ENCODE results near the gene HES6.
"Not testable (repeated sequence)": the region's sequence is repeated elsewhere in the genome, so short reads cannot be mapped to it uniquely, and the experiment has no call there.

HES6 gene

DNA sequence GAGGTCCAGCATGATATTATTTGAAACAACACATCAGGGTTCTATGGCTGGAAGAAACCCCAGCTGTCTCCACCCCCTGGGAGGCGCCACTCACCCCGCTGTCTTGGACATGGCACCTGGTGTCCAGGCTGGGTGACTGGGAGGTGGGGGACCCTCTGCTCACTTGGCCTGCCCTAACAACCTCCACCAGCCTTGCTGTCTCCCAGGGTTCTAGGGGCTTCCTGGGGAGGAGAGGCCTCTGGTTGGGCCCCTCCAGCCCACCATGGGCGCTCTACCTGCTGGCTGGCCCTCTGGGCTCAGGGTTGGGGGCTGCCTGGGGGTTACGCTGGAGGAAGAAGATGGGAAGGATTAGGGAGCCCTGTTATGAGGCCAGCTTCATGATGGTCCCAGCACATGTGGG lies 32.3 kb upstream of the HES6 start:
- no peak for DNase-seq

DNA sequence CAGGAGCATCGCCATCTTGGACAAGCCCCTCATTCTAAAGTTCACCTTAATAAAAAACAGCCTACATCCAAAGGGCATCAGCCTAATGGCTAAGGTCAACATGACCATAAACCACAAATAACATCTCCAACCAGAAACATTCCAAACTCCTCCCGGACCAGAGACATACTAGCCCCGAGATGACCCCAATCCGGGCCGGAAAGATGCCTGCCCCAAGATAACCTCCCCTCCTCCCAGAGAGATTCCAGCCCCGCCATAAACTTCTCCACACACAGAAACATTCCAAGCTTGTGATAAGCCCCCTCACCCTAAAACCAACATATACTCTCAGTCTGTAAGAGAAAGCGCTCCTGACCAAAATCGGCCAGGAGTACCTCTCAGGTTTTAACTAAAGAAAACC lies 31.8 kb upstream of the HES6 start:
- DNase-seq: not testable (repeated sequence)

DNA sequence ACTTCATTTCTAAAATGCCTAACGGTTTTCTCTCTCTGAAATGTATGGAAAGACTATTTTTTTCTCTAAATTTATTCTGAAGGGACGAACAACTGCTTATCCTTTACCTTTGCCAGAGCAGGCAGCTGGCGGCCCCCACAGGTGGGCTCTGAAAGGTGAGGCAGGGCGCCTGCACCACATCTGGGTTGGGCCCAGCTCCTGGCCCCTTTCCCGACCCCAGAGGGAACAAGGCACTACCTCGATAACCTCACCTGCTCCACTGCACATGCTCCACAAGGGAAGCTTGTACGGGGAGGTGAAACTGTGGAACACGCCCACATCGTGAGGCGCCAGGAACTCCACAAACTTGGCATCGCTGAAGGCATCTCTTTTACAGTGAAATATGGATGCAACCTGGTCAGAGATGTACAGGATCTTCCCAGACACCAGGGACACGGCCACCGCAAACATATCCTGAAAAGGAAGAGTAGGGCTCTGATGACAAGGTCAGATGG lies 31.3 kb upstream of the HES6 start:
- no peak for DNase-seq

DNA sequence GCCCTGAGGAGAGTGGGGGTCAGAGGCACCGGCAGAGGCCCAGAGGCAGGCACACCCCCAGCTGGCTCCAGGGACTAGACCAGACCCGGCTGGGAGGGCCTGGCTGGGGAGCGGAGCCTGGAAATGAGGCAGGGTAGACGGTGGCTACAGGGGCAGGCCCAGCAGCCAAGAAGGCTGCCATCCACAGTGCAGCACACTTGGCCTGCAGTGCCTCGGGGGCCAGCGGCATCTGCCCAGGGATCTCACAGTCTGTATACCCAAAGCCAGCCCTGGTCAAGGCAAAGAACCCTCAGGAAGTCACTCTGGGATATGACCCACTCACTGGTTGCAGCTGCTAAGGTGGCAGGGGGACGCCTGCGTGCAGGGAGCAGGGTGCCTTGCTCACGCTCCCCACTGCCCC lies 30.8 kb upstream of the HES6 start:
- no peak for DNase-seq

DNA sequence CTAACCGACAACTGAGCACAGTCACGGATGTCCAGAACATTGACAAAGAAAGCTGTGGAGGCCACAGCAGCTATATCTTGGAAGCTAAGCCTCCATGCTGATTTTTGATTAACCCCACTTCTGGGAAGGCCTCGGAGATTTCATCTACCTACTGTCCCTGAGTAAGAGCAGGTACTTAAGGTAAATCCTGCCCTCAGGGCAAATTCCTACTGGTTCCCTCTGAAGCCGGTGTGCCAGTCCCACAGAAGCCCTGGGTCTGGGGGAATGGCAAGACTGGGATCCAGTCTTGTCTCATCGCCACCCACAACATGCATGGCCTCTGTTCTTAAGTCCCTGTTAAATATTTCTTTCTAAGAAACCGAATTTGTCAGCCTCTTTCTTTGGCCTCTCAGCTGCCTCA lies 29.9 kb upstream of the HES6 start:
- DNase-seq: no peak

DNA sequence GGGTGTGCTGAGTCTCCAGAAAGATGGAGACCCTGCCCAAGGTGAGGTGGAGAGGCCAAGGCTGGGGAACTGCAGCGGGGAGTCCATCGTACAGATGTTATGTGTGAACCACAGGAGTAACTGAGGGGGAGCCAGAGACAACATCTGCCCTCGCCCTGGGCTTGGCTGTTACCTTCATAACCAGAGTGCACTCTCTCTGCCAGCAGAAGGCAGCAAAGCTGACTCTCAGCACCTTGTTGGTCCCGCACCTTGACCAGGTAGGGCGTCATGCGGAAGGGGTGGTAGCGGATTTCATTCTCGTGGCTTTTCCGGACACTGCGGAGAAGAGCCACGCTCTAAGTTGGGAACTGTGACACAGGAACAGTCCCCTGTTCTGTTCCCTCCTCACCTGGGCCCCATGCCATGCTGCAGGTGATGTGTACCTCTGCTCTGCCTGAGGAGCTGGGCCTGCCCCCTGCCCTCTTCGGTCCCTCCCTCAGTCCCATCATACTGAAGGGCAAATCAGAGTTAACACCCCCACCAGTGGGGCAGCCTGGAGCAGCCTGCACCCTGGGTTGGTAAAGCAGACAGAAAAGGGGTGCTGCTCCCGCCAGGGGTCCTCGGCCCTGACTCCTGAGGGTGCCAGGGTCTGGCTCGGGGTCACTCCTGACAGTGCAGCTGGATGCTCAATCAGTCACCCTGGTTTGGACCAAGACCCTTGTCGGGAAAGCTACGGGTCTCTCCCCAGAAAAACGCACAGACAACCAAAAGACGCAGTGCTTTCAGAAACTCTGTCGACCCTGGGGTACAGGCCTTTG lies 28.2 kb upstream of the HES6 start:
- no peak for DNase-seq

DNA sequence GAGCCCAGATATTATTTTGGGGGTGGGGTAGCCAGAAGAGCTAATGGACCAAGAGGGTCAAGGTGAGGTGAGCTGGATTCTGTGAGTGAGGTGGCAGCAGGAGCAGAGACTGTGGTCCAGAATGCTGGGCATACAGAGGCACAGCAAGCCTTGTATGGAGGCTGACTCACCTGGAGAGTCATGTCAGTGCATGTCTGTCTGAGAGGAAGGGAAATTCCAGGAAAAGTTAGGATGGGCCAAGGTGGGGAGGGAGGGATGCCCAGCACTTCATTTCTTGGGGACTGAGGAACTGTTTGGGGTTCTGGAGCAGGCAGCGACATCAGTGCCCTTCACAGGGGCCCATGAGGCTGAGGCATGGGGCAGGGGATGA lies 27.5 kb upstream of the HES6 start:
- DNase-seq: no peak

DNA sequence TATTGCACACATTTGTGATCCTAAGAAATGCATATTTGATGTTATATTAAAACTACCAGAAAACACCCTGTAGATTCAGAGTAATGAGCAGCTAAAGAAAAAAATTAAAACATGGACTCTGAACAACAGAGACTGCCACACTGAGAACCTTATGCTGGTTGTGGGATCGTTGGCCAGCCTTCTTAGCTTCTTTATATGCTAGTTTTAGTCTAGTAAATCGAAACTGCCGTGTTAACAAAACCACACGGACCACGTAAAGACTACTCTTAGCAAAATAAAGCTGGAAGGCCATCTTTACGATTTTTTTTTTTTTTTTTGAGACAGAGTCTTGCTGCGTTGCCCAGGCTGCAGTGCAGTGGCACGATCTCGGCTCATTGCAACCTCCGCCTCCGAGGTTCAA lies 25.8 kb upstream of the HES6 start:
- no peak for DNase-seq

DNA sequence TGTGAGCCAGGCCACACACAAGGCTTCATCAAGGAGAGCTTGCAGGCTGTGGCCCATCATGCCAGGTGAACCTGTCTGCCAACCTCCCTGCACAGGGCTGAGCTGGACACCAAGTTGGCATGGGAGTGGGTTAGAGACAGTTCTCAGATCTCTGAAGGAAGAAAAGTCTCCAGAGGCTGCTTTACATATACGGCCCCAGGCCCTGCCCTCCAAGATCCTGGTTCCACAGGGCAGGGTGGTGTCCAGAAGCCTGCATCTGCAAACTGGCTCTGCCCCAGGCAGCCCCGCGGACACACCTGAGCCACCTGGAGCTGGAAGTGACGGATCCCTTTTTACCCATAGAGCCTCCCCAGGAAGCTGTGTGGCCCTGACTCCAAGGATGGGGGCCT lies 24.2 kb upstream of the HES6 start:
- DNase-seq: no peak

DNA sequence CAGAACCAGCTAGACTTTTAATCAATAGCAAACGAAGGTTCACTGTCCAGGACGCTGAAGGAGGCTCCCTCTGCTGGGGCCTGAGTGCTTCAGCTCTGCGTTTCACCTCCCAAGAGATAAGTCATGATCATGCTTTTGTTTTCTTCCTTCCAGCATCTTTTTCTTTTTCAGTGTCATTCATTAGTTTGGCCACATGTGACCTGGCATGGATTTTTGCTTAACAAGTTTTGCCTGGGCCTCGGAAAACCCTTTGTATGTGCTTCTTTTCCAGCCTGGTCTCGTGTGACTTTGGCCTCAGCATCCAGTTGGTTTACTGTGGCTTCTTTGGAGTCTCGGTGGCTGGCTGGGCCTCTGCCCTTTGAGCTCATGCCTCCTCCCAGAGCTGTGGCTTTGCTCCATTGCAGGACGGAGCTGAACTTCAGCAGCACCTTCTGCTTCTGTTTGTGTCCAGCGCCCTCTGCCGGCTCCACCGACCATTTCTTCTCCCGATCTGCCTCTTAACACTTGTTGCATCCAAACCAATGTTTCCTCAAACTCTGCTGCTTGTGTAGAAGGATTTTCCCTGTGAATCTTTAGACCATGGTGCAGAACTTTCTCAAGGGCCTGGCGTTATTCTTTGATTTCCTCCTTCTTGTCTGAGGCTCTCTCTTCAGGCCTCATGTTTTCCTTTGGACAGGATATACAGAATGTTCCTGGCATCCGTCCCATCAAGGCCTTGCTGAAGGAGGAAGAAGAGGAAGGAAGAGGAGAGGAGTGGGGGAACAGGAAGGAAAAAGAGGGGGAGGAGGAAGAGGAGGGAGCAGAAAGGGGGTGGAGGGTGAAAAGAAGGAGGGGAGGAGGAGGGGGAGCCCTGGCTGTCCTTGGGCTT lies 23.6 kb upstream of the HES6 start:
- no peak for DNase-seq

DNA sequence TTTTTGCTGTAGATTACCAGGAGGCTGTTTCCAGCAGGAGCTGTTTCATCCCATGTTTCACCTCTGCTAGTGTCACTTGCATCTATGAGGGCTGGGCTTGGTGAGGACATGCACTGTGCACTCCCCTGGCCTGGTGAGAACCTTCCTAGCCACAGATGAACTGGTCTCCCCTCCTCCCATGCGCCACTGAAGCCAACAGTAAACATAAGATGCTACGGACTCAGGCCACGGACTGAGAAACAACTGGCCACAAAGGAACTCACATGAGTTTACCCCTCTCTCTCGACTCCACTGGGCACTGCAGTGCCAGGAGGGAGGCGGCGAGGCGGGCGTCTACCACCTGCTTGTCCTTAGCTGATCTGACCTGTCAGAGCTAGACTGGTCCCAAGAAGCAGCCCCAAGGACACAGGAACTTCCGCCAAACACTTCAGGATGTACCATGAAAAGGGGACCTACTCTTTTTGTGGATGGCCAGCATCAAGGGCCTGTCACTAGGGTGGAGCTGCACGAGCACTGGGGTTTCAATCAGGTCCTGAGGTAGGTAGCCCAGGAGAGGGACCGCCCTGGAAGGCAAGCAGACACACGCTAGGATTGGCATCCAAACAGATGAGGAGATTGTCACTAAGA lies 22.8 kb upstream of the HES6 start:
- no peak for DNase-seq

DNA sequence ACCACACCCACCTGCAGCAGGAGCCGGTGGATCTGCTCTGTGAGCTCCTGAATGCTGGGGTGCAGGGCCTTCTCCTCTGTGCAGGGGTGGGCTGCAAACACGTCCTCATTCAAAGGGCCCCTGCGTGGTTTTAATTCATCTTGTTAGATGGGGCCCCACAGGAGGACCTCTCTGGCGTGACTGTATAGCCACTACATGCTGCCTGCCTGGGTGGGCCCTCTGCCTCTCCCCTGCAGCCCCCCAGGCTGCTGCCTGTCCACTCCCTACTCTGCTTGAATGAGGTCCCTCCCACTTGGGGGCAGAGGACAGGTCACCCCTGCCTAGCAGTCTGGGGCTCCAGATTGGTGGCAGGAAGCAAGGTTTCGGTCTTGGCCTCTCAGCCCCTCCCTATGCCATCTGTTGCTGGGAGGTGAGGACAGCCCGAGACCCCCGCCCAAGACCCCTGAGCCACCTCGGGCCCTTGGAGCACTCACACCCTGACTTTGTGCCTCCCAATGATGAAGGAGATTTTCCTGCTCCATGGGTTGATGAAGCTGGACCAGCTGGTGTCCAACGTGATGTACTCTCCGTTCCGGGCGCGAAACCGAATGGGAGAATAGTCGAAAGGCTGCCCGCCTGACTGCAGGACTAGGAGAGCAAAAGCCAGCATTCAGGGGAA lies 22.0 kb upstream of the HES6 start:
- DNase-seq: no peak

DNA sequence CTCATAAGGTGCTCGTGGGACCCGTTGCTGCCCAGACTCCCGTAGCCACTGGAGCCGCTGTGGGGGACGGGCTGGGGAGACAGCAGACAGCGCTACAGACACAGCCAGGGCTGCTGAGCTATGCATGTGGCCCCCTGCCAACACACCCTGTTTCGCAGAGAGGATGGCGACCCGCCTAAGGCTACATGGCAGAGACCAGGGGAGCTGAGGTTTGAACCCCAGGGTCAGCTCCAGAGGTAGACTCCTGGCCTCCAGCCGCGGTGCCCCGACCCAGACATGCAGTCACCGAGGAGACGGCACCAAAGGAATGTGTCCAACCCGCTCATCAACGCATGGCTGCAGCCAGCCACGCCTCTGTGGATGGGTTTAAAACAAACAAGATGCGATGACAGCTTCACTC lies 21.0 kb upstream of the HES6 start:
- DNase-seq: no peak

DNA sequence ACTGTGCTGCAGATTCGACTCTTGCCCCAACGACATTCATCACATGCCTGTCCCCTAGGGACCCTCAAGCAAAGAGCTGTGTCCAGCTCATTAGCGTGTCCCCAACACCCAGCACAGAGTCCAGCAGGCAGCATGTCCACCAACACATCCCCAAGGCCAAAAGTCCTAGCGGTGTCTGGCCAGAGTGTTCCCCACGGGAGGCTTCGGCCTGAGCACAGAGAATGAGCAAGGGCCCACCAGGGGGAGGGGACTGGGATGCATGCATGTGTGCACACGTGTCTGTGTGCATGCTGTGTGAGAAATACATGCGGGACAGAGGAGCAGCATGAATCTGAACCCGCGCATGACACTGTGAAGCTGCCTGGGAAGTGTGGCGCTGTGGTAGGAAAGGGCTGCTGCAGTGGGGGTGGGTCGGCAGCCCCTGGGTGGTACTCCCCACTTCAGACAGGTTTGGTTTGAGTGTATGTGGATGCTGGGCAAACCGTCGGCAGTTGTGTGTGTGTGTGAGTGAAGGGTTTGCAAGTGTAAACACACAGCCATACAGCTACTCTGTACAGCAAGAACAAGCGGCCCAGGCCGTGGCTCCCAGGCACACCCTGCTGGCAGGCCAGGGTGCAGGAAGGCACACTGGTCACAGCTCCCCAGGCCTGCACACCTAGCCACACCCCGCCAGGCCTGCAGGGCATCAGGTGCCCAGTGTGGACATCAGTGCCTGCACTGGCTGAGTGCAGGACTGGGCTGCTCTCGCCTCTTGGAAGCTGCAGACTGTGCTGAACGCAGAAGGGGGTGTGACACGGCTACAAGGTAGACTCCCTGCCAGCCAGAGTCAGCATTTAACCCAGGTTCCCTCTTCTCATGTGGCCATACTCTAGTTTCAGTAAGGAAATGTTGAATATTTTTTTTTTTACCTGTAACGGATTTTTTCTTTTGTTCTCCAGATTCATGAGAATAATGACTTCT lies 19.5 kb upstream of the HES6 start:
- no peak for DNase-seq

DNA sequence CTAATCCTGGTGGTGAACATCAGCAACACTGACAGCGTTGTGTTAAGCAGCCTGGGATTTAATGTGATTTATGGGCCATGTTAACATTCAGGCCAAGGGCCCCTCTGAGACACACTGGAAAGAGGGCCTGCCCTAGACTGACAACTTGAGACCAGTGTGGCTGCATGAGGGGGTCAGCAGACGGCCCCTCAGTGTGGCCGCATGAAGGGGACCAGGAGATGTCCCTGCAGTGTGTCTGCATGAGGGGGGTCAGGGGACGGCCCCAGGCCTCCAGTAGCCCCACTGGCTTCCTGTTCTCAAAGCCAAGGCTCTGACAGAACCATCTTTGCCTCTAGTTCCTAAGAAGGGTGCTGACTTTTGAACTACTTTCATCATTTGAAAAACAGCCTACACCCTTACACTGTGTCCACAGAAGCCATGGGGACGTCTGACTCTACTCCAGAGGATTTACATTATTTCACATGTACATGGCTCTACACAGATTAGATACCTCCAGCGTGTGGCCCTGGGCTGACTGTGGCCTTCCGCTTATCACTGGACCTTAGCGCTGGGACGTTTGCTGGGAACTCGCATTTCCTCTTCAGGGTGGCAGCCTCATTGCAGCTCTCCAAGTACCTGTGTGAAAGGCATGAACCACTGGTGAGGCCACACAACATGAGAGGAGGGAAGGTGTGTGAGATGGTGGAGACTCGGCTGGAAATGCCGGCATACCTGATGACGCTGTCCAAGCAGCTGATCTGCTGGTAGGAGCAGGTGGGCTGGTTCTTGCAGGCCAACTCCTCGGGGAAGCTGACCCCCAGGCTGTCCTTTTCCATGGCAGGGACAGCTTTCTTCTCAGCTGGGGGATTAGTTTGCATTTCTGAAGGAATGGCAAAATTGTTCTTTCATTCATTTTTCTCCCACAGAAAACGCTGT lies 18.2 kb upstream of the HES6 start:
- no peak for DNase-seq

DNA sequence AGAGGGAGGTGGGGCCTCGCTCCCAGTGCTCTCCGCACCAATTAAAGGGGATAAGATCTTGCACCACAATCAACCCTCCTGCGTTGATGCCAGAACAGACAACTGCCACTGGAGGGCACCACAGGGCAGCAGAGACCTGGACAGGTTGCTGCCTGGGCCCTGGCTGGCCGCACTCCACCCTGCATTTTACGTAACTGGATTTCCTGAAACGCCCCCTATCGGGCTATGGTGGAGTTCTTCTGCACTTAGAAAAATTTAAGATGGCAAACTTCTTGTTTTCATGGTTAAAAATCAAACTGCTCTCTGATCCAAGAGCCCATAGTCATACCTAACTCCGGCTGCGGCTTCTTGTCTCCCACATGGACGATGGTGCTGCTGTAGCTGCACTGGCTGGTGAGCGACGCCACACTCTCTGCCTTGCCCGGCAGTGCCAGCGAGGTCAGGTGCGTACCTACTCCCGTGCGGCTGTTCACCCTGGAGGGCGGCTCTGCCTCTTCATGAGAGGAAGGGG lies 16.8 kb upstream of the HES6 start:
- DNase-seq: no peak

DNA sequence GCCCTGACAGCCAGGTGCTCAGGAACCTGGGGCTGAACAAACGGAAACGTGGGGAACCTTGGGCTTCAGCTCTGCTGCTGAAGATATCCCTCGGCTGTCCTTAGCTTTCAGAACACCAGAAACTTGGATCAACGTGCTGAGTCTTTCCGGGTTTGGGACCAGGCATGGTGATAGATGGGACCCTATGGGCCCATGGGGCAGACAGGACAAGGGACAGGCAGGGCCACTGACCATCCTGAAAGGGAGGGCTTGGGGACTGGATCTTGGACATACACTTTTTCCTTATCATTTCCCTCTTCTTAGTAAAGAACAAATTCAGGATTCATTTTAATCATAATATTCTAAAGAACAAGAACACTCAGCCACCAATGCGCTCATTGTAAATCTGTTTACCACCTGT lies 16.3 kb upstream of the HES6 start:
- DNase-seq: no peak

DNA sequence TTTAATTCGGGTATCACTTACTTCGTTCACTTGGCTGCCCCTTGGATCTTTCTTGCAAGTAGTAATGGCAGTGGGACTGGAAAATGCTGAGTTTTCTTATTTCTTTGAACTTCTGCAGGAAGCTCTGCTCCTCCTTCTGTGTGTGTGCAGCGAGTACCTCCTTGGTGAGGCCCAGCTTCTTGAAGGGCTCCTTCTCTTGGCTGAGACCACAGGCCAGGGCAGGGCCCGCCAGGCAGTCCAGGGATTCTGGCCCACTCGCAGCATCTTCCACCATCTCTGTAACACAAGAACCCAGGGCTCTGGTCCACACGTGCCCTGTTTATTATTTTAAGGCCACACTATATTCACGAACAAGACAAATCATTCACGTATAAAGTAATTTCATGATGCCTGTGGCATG lies 15.8 kb upstream of the HES6 start:
- DNase-seq: no peak

DNA sequence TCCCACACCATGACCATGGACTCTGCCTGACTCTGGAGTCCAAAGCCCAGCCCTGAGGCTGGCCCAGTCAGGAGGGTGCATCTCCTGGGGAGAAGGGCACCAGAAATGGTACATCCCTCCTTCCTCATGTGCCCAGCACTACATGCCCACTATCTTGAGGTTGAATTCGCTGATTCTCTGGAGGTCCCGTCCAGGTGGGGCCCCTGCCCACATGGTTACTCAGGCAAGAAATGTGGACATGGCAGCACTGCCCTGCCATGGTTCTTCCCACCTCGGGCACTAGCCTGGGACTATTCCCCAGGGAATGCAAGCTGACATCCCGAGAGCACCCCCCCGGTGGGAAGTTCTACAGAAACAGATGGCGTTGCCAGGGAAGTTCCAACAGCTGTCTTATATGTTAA lies 15.3 kb upstream of the HES6 start:
- DNase-seq: no peak

DNA sequence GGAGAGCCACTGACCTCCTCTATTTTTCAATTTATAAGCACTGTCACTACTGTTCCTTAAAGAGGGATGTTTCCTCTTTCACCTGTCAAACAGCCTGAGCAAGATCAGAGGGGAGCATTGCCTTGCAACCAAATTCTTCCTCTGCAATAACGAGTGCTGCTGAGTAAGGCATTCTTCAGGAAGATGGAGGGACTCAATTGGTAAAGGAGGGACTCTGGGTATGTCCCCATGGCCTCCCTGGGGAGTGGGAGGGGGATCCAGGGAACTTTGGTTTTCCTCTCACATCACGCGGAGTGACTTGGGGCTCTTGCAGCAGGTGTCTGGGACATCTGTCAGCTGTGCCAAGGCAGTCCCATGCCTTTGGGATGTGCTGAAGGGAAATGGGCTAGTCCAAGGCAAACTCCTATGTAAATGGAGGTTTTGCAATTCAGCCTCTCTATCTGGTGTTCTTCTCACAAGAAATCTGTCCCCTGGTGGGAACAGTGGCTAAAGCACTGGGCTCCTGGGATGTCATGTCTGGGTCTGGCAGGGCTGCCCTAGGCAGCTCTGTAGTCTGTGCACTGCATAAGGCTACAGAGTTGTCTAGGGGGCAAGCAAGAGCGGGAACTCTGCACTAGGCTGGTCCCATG lies 14.4 kb upstream of the HES6 start:
- DNase-seq: no peak
